Upper lobe of left lung (tissue), 4 donors: ENCODE measurements around the gene SPEM1.

Source experiments
- CTCF ChIP-seq, 6 experiments: fragments of 450-650 bp in 4 of 6; fragments of 200-600 bp in 2 of 6; sonication (generic) in 2 of 6; IDR thresholded peaks; one replicate each; pipeline ENCODE4 v1.5.1; 2016 to 2019; ENCODE audit warnings: antibody characterized with exemption in 6 of 6
- POLR2AphosphoS5 ChIP-seq, 2 donors: sonication (generic); formaldehyde crosslinking; IDR thresholded peaks; one replicate each; pipeline ENCODE4 v1.5.1; 2017; ENCODE audit warnings: antibody characterized with exemption in 2 of 2

- TF ChIP-seq CTCF (IDR thresholded peaks at IDR 0.05) (no peak), POLR2AphosphoS5 (IDR thresholded peaks at IDR 0.05) (no peak)
Observed at GRCh38 chr17:7459961-7460545, 39.9 kb downstream of the SPEM1 start.
